BLaER1 (cell line): ENCODE results near the gene MYO3B.
A peak's percentile ranks its signal among the peaks of the same experiment; 100 is the strongest.
"Not testable (repeated sequence)": the region's sequence is repeated elsewhere in the genome, so short reads cannot be mapped to it uniquely, and the experiment has no call there.

Experiments
- H3K27ac ChIP-seq: shearing (Covaris generic); formaldehyde crosslinking; 2 replicates; pipeline ENCODE4 v1.8.1; 2022
- H3K27me3 ChIP-seq: shearing (Covaris generic); formaldehyde crosslinking; 2 replicates; pipeline ENCODE4 v1.8.1; 2022
- H3K36me3 ChIP-seq: shearing (Covaris generic); formaldehyde crosslinking; 2 replicates; pipeline ENCODE4 v1.8.1; 2022
- H3K4me1 ChIP-seq: shearing (Covaris generic); formaldehyde crosslinking; 2 replicates; pipeline ENCODE4 v1.8.1; 2022
- H3K4me2 ChIP-seq: shearing (Covaris generic); formaldehyde crosslinking; 2 replicates; pipeline ENCODE4 v1.8.1; 2022
- H3K4me3 ChIP-seq: shearing (Covaris generic); formaldehyde crosslinking; 2 replicates; pipeline ENCODE4 v1.8.1; 2022
- H3K9ac ChIP-seq: shearing (Covaris generic); formaldehyde crosslinking; 2 replicates; pipeline ENCODE4 v1.8.1; 2022
- H3K9me3 ChIP-seq: shearing (Covaris generic); formaldehyde crosslinking; 2 replicates; pipeline ENCODE4 v1.8.1; 2022
- H4K20me1 ChIP-seq: shearing (Covaris generic); formaldehyde crosslinking; 2 replicates; pipeline ENCODE4 v1.8.1; 2022
- Cebpa-rat ChIP-seq: shearing (Covaris generic); IDR thresholded peaks from 2 replicates; pipeline ENCODE4 v1.8.1; 2022

The MYO3B gene

GRCh38 chr2:170206805-170207407 is 29.0 kb downstream of the MYO3B start:
- Histone ChIP-seq H3K9me3 (no peaks in the 10 kb centered on the region), H3K27ac (no peak overlapping the region), H4K20me1 (no peaks in the 10 kb centered on the region), H3K4me3 (no peak overlapping the region), H3K4me2 (no peak overlapping the region), H3K4me1 (peaks cover 9% of the 10 kb centered on the region), H3K9ac (no peak overlapping the region), H3K27me3 (no peaks in the 10 kb centered on the region), H3K36me3 (no peaks in the 10 kb centered on the region)
- no peak for TF ChIP-seq Cebpa-rat

DNA sequence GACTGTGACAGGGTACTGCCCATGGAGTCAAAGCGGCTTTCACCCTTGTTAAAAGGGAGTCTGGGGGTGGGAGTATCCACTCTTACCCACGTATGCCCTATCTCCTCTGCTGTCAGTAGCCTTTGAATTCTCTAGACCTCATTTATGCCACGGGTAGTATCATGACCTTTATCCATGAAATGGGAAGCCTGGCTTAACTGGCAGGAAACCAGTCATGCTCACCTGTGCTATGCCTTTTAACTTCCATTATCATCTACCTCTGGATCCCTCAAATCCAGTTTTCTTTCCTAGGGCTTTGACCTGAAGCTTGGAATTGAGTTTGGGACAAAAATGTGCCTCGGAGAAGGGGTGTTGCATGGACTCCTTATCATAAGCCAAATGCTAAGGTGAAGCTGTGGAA is 30.0 kb downstream of the MYO3B start:
- peaks cover 8% of the 10 kb centered on the region for H3K4me1 ChIP-seq
- no peaks in the 10 kb centered on the region for H3K9me3 ChIP-seq
- H3K27ac ChIP-seq, result no peak overlapping the region
- no peaks in the 10 kb centered on the region for H3K36me3 ChIP-seq
- H3K27me3 ChIP-seq, result no peaks in the 10 kb centered on the region
- no peaks in the 10 kb centered on the region for H4K20me1 ChIP-seq
- no peak overlapping the region for H3K4me2 ChIP-seq
- no peak overlapping the region for H3K9ac ChIP-seq
- no peak for TF ChIP-seq Cebpa-rat
- no peak overlapping the region for H3K4me3 ChIP-seq

- Histone ChIP-seq H3K4me3 (no peak overlapping the region), H3K27me3 (no peaks in the 10 kb centered on the region), H3K4me1 (peaks cover 15% of the 10 kb centered on the region), H3K36me3 (no peaks in the 10 kb centered on the region), H3K4me2 (no peak overlapping the region), H4K20me1 (no peaks in the 10 kb centered on the region), H3K27ac (no peak overlapping the region), H3K9ac (no peak overlapping the region), H3K9me3 (no peaks in the 10 kb centered on the region)
- no peak for TF ChIP-seq Cebpa-rat
Observed at GRCh38 chr2:170208967-170209366, 31.0 kb downstream of the MYO3B start.

GRCh38 chr2:170212625-170213280 is 34.8 kb downstream of the MYO3B start:
- no peaks in the 10 kb centered on the region for H3K9me3 ChIP-seq
- H3K36me3 ChIP-seq, result no peaks in the 10 kb centered on the region
- TF ChIP-seq Cebpa-rat, result no peak
- no peaks in the 10 kb centered on the region for H4K20me1 ChIP-seq
- no peak overlapping the region for H3K9ac ChIP-seq
- H3K27me3 ChIP-seq, result no peaks in the 10 kb centered on the region
- H3K27ac ChIP-seq, result no peak overlapping the region
- H3K4me3 ChIP-seq, result peak overlapping the region; percentile 29; the same call in 1 of the 2 replicates
- peak overlapping the region; percentile 76 for H3K4me2 ChIP-seq
- peaks cover 15% of the 10 kb centered on the region for H3K4me1 ChIP-seq

DNA sequence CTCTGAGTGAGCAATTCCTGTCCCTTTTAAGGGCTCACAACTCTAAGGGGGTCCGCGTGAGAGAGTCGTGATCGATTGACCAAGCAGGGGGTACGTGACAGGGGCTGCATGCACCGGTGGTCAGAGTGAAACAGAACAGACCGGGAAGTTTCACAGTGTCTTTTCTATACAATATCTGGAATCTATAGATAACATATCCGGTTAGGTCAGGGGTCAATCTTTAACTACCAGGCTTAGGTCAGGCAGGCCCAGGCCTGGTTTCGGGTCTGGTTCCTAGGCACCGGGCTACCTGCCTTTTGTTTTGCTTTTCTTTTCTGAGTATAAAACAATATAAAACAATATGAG is 35.3 kb downstream of the MYO3B start:
- not testable (repeated sequence) for H3K27ac ChIP-seq, H4K20me1 ChIP-seq, H3K9me3 ChIP-seq, H3K9ac ChIP-seq, H3K36me3 ChIP-seq, H3K27me3 ChIP-seq
- H3K4me2 ChIP-seq, result peak overlapping the region; percentile 76
- peak overlapping the region; percentile 29; the same call in 1 of the 2 replicates for H3K4me3 ChIP-seq
- peaks cover 15% of the 10 kb centered on the region for H3K4me1 ChIP-seq

DNA sequence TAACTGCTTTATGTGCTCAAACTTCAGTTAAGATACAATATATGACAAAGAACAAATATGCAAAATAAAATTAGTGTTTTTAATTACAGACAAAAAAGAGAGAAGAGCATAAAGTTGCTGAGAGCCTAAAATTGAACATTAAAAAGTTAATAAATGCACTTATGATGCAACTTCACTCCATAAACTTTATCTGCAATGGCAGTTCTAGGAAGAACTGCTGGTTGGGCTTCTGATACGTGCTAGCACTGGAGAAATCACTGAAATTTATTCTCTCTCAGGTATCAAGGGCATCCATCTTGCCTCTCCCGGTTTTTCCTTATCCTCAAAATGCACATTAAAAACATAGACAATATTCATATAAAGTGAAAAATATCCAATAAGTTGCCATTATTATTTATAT is 35.7 kb downstream of the MYO3B start:
- Histone ChIP-seq H3K36me3 (no peaks in the 10 kb centered on the region), H3K9me3 (no peaks in the 10 kb centered on the region), H3K27me3 (no peaks in the 10 kb centered on the region), H3K9ac (no peak overlapping the region), H3K27ac (no peak overlapping the region), H3K4me2 (peak overlapping the region; percentile 76; the same call in 1 of the 2 replicates), H3K4me1 (peaks cover 15% of the 10 kb centered on the region), H3K4me3 (no peak overlapping the region), H4K20me1 (no peaks in the 10 kb centered on the region)
- no peak for TF ChIP-seq Cebpa-rat

DNA sequence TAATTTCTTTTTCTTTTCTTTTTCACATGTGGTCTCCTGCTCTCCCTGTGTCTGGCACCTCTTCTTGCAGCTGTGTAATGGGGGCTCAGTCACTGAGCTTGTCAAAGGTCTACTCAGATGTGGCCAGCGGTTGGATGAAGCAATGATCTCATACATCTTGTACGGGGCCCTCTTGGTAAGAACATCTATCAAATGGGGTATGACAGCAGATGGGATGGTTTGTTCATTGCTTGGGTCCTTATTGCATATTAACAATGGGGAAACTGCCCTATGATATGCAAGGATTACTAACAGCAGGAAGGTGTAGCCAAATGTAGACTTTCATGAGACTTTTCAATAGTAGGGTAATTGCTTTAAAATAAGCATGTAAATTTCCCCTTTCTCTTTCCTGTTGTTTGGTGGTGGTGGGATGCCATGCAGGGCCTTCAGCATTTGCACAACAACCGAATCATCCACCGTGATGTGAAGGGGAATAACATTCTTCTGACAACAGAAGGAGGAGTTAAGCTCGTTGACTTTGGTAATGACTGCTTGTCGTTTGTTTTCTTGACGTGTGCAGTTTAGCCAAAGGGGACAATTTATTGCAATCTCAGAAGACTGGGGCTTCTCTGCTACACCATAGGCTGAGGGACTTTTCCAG is 36.5 kb downstream of the MYO3B start:
- Histone ChIP-seq H3K4me1 (peaks cover 15% of the 10 kb centered on the region), H4K20me1 (no peaks in the 10 kb centered on the region), H3K9me3 (no peaks in the 10 kb centered on the region), H3K4me2 (no peak overlapping the region), H3K9ac (no peak overlapping the region), H3K36me3 (no peaks in the 10 kb centered on the region), H3K27me3 (no peaks in the 10 kb centered on the region), H3K4me3 (no peak overlapping the region), H3K27ac (no peak overlapping the region)
- no peak for TF ChIP-seq Cebpa-rat

GRCh38 chr2:170215021-170215420 is 37.1 kb downstream of the MYO3B start:
- TF ChIP-seq Cebpa-rat, result no peak
- Histone ChIP-seq H4K20me1 (no peaks in the 10 kb centered on the region), H3K27me3 (no peaks in the 10 kb centered on the region), H3K27ac (no peak overlapping the region), H3K4me1 (peaks cover 15% of the 10 kb centered on the region), H3K4me2 (no peak overlapping the region), H3K4me3 (no peak overlapping the region), H3K36me3 (no peaks in the 10 kb centered on the region), H3K9me3 (no peaks in the 10 kb centered on the region), H3K9ac (no peak overlapping the region)

DNA sequence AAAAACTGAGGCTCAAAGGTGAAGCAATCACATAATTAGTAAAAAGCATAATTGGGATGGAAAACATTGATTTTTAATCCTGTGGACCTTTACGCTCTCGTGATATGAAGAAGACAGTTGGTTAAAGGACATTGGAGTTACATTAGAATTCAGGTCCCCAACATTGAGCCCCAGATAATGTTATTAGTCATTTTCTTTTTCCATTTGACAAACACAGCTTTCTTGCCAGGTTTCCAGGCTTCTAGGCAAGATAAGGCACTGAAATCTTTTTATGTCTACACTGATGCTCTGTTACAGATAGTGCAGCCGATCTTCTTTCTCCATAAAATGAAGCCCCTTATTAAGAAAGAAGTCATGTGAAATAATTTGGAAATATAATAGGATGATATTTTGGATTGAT is 38.5 kb downstream of the MYO3B start:
- no peak overlapping the region for H3K4me3 ChIP-seq
- no peaks in the 10 kb centered on the region for H4K20me1 ChIP-seq
- TF ChIP-seq Cebpa-rat, result no peak
- no peaks in the 10 kb centered on the region for H3K36me3 ChIP-seq
- no peak overlapping the region for H3K27ac ChIP-seq
- no peak overlapping the region for H3K4me2 ChIP-seq
- H3K4me1 ChIP-seq, result peaks cover 15% of the 10 kb centered on the region
- no peaks in the 10 kb centered on the region for H3K27me3 ChIP-seq
- H3K9me3 ChIP-seq, result no peaks in the 10 kb centered on the region
- no peak overlapping the region for H3K9ac ChIP-seq

DNA sequence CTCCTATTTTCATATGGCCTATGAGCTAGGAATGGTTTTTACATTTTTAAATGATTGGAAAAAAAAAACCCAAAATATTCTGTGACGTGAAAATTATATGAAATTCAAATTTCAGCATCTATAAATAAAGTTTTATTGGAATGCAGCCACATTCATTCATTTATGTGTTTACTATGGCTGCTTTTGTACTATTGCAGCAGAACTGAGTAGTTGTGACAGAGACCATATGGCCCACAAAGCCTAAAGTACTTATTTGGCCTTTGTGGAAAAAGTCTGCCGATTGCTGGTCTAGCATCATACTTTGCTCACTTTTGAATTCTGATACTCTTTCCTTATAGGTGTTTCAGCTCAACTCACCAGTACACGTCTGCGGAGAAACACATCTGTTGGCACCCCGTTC is 39.0 kb downstream of the MYO3B start:
- no peaks in the 10 kb centered on the region for H4K20me1 ChIP-seq
- no peak overlapping the region for H3K4me3 ChIP-seq
- H3K27me3 ChIP-seq, result no peaks in the 10 kb centered on the region
- TF ChIP-seq Cebpa-rat, result no peak
- H3K9ac ChIP-seq, result no peak overlapping the region
- H3K4me2 ChIP-seq, result no peak overlapping the region
- peaks cover 15% of the 10 kb centered on the region for H3K4me1 ChIP-seq
- H3K27ac ChIP-seq, result no peak overlapping the region
- no peaks in the 10 kb centered on the region for H3K9me3 ChIP-seq
- no peaks in the 10 kb centered on the region for H3K36me3 ChIP-seq
